OCI-LY3 (cell line): ENCODE measurements around the gene MYCBP.

Experiments
- CTCF ChIP-seq: fragments of 200-600, 300-600 bp; sonication (generic); IDR thresholded peaks from 2 replicates; pipeline ENCODE4 v1.5.1; 2014; ENCODE audit warnings: antibody characterized with exemption, low read length, low read depth
- EZH2phosphoT487 ChIP-seq: fragments of 200-600 bp; shearing (Covaris generic); IDR thresholded peaks from 2 replicates; pipeline ENCODE4 v1.6.1; 2018; ENCODE audit warnings: antibody characterized with exemption, mixed run types, low read depth

- TF ChIP-seq CTCF: no peak
- no peak for TF ChIP-seq EZH2phosphoT487
These were observed 35.7 kb upstream of the MYCBP start for GRCh38 chr1:38908821-38909220.
